Heart right ventricle (tissue), 16 donors: ENCODE data around the gene GGTLC1. TPM values are rescaled to one million over a fixed set of nuclear protein-coding genes. Genes with fewer than 3 reads are reported as not detected.
A peak's percentile ranks its signal among the peaks of the same experiment; 100 is the strongest.
"Not testable (repeated sequence)": the region's sequence is repeated elsewhere in the genome, so short reads cannot be mapped to it uniquely, and the experiment has no call there.

Source experiments
- ATAC-seq, 8 donors: fragments of 200-7000 bp; cut with Tn5 transposase; one replicate each; pipeline ENCODE4 v1.9.1; 2020; ENCODE audit warnings: mild to moderate bottlenecking in 8 of 8, moderate library complexity in 8 of 8, moderate number of reproducible peaks in 1 of 8
- DNase-seq, 2 donors: peaks; one replicate each; pipeline ENCODE4 v3.0.0-alpha.2; 2020
- H3K27ac ChIP-seq, 10 donors: fragments of 200-600 bp; sonication (generic) in 2 of 10; one replicate each; pipeline versions ENCODE4 v1.5.0 to v1.8.0; 2020 to 2022; ENCODE audit warnings: mild to moderate bottlenecking in 3 of 10
- H3K27me3 ChIP-seq, 7 donors: fragments of 200-600 bp; one replicate each; pipeline ENCODE4 v1.8.0; 2021 to 2022; ENCODE audit warnings: mild to moderate bottlenecking in 2 of 7
- H3K36me3 ChIP-seq, 9 donors: fragments of 200-600 bp; sonication (generic) in 1 of 9; one replicate each; pipeline versions ENCODE4 v1.5.0 to v1.8.0; 2020 to 2022; ENCODE audit warnings: mild to moderate bottlenecking in 2 of 9
- H3K4me1 ChIP-seq, 9 donors: fragments of 200-600 bp; sonication (generic) in 1 of 9; one replicate each; pipeline versions ENCODE4 v1.5.0 to v1.8.0; 2020 to 2022; ENCODE audit warnings: mild to moderate bottlenecking in 4 of 9
- H3K4me3 ChIP-seq, 10 donors: fragments of 200-600 bp; sonication (generic) in 2 of 10; one replicate each; pipeline versions ENCODE4 v1.5.0 to v1.8.0; 2020 to 2022; ENCODE audit warnings: mild to moderate bottlenecking in 7 of 10, moderate library complexity in 2 of 10
- H3K9me3 ChIP-seq, 11 donors: fragments of 200-600 bp in 10 of 11; sonication (generic) in 2 of 11; one replicate each; pipeline versions ENCODE4 v1.5.0 to v1.8.0; 2013 to 2022; ENCODE audit warnings: mild to moderate bottlenecking in 2 of 11, control low read depth in 1 of 11, moderate library complexity in 1 of 11
- WGBS, 2 donors: extraction: QIAGEN DNeasy Blood & Tissue Kit; methylation state at CpG; one replicate each; pipeline ENCODE4 v1.1.7; 2013; ENCODE audit warnings: inconsistent platforms in 1 of 2; 5-methylcytosine and 5-hydroxymethylcytosine counted together
- intact Hi-C, 10 donors: fragments of 100-400 bp; cut with DNase I; formaldehyde crosslinking; loops; one replicate each; pipeline versions ENCODE4 v1.11.1 to v1.14.2; 2022
- polyA plus RNA-seq, 2 donors: library from polyadenylated mRNA; stranded (reverse); fragments of 200-250 nt; gene quantifications; one replicate each; pipeline ENCODE4 v1.2.3, GENCODE V29; 2013
- total RNA-seq, 10 donors: library from RNA; stranded (reverse); fragmentation: NEBNext Ultra II Directional in 3 of 10; extraction: Animal tissue kit (Norgen Biotek cat#: 25700) in 3 of 10; gene quantifications; one replicate each; pipeline versions ENCODE4 v1.2.1 to v1.2.4, GENCODE V29; 2021 to 2023
- TF ChIP-seq, protein P1 (sequence below), 9 donors: fragments of 200-600 bp; sonication (generic) in 2 of 9; IDR thresholded peaks; one replicate each; pipeline versions ENCODE4 v1.5.0 to v1.8.0; 2021 to 2022; ENCODE audit warnings: antibody characterized with exemption in 9 of 9, mild to moderate bottlenecking in 5 of 9, moderate library complexity in 1 of 9
- donor health status: Arrhythmogenic right ventricular cardiomyopathy.
- donor health status: ischemic (EF 13 %, LVEDD 7.1; RV severe dilation, severe dysfunction).
- donor health status: healthy with polysubstance abuse.
- donor health status: DM: no; HTN: yes; CAD: no.
- donor health status: DM: no; HTN: no; CAD: no.
- donor health status: ischemic (EF 25% LVEDD 6.9; RV normal size, moderate dysfunction).
- donor health status: ischemic (EF 25% LVEDD 5.7; RV mildly dilated, moderate dysfunction).
- donor health status: healthy.
- donor health status: DM: yes; HTN: yes; CAD: no.
- donor health status: Ischemic cardiomyopathy.
- donor health status: ischemic (EF 35%, LVEDD 5.7; RV mildly dilated, moderate dysfunction).
- donor health status: nonischemic (EF 11% LVEDD 7.7; RV severe dilation, severe dysfunction).
- donor health status: DM: yes; HTN: yes; CAD: no.
- donor health status: PGD.
- donor health status: ischemic (EF 29% LVEDD 5.4; RV normal size, mild dysfunction).
- donor health status: nonischemic (EF 23%, LVEDD 6.1; RV moderate dilation, normal function).

Gene GGTLC1
- total and polyA plus RNA-seq, 12 donors = not detected

DNA sequence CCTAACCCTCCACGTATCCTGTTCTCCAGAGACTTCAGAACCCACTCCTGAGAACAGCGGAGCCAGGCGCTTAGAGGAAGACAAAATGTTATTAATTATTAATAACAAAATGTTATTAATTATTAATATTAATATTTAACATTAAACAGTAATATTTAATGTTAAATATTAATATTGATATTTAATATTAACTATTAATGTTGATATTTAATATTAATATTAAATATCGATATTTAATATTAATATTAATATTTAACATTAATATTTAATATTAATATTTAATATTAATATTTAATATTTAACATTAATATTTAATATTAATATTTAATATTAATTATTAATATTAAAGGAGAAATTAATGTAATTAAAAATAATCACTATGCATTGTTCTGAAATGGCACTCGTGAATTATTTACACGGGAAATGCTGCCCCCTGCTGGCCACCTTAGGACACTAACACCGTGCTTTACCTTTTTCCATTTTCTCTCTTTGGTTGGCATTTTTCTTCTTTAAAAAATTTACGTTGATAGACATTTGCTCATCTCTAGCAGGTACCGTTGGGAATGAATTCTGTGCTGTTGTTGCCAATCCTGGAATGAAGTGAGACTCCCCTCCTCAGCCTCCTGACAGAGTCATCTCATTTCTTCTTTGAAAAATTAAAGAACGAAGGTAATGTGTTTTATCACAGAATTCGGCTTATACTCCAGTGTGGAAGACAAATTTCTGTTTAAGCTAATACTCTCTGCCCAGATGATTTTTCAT, 7.5 kb upstream of the GGTLC1 start:
- TF ChIP-seq, protein P1, sequence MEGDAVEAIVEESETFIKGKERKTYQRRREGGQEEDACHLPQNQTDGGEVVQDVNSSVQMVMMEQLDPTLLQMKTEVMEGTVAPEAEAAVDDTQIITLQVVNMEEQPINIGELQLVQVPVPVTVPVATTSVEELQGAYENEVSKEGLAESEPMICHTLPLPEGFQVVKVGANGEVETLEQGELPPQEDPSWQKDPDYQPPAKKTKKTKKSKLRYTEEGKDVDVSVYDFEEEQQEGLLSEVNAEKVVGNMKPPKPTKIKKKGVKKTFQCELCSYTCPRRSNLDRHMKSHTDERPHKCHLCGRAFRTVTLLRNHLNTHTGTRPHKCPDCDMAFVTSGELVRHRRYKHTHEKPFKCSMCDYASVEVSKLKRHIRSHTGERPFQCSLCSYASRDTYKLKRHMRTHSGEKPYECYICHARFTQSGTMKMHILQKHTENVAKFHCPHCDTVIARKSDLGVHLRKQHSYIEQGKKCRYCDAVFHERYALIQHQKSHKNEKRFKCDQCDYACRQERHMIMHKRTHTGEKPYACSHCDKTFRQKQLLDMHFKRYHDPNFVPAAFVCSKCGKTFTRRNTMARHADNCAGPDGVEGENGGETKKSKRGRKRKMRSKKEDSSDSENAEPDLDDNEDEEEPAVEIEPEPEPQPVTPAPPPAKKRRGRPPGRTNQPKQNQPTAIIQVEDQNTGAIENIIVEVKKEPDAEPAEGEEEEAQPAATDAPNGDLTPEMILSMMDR (IDR thresholded peaks at IDR 0.05) = peak; percentile 68 to 89 (median 80)
- Histone ChIP-seq H3K36me3 (no peaks in the 10 kb centered on the region), H3K27ac (no peak overlapping the region), H3K27me3 (peaks cover 0 to 42% (median 15%) of the 10 kb centered on the region in 7 donors), H3K9me3 (no peaks in the 10 kb centered on the region), H3K4me1 (no peaks in the 10 kb centered on the region), H3K4me3 (no peak overlapping the region)
- intact Hi-C loops = loop anchor here in 8 of 10 donors (1.0 to 10.0 kb wide), 7 partner anchors 59 to 329 kb away; no protein-coding TSS in a partner anchor
- peak; percentile 34 to 59 for DNase-seq
- no peak for ATAC-seq
- 49 to 50% methylated on average over 11 of the region's 11 CpGs for WGBS, 2 donors

DNA sequence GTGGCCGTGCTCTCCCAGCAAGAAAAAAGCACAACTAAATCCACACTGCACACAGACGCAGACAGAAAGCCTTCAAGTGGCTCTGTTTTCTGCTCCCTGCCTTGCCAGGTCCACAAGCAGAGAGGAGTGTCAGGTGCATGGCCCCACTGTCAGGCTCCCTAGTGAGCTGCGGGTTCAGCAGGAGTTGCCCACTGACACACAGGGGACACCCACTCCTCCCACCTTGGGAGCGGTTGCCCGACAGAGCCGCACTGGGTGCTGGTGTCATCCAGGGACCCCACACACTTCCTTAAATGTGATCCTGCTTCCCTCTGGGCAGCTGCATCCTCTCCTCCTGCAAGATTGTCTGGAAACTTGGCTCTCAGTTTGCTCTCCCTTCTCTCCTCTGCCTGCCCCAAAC, 6.7 kb upstream of the GGTLC1 start:
- not testable (repeated sequence) for H3K27ac ChIP-seq, DNase-seq, H3K4me1 ChIP-seq, H3K36me3 ChIP-seq, H3K4me3 ChIP-seq, H3K9me3 ChIP-seq, ATAC-seq
- intact Hi-C loops = loop anchor here in 7 of 10 donors (5.0 to 10.0 kb wide), 5 partner anchors 58 to 328 kb away; no protein-coding TSS in a partner anchor
- WGBS, 2 donors = 74 to 82% methylated on average over 6 of the region's 6 CpGs
- peaks cover 0 to 37% (median 14%) of the 10 kb centered on the region in 7 donors for H3K27me3 ChIP-seq

DNA sequence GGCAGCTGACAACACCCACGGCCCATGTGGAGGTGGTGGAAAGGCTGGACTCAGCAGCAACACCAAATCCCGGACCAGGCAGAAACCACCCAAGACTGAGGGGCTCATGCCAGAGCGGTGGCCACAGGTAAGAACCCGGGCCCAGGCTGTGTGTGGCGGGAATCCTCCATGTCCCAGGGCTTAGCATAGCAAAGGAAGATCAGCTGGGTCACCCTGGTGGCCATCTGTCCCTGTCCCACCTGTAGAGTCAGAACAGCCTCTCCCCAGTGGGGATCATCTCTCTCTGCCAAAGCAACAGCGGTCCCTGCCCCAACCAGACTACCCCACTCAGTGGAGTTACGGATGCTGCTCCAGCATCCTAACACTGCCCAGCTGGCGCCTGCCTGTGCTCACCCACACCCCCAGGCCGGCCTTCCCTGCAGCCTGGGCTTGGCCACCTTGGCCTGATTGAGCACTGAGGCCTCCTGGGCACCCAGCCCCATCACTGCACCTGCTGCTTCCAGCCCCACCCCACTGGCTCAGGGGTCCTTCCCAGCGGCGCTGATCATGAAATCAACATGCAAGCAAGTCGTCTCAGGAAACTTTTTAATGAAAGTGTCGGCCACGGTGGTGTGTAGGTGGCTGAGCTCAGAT, 5.5 kb upstream of the GGTLC1 start:
- not testable (repeated sequence) for H3K27ac ChIP-seq, H3K4me1 ChIP-seq, H3K9me3 ChIP-seq, ATAC-seq, H3K4me3 ChIP-seq, H3K36me3 ChIP-seq, DNase-seq
- peaks cover 0 to 26% (median 7%) of the 10 kb centered on the region in 7 donors for H3K27me3 ChIP-seq
- 89 to 95% methylated on average over 14 of the region's 14 CpGs for WGBS, 2 donors
- intact Hi-C loops = loop anchor here in 2 of 10 donors (10.0 kb wide), 1 partner anchor 59 kb away; no protein-coding TSS in a partner anchor

DNA sequence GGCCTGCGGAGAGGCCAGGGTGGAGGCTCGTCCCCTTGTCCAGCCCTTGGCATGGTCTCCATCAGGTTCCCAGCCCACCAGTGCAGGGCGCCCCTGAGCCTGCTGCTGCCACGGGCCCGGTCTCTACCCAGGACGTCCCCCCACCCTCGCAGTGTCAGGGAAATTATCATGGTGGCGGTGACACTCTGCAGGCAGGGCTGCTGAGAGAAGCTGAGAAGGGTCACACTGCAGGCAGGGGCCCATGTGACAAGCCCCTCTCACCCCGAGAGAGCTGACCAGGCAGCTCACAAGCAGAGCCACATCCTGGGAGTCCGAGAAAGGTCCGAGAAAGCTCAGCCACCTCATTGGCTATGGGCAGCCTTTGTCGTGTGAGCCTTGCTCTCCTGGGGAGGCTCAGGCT, 4.9 kb upstream of the GGTLC1 start:
- H3K4me1 ChIP-seq, ATAC-seq, H3K27ac ChIP-seq, H3K36me3 ChIP-seq, H3K4me3 ChIP-seq, DNase-seq, H3K9me3 ChIP-seq: not testable (repeated sequence)
- H3K27me3 ChIP-seq = peaks cover 0 to 22% (median 7%) of the 10 kb centered on the region in 7 donors
- whole genome bisulfite sequencing, 2 donors = 52 to 65% methylated on average over 12 of the region's 12 CpGs
- intact Hi-C loops = loop anchor here in 2 of 10 donors (10.0 kb wide), 1 partner anchor 59 kb away; no protein-coding TSS in a partner anchor

DNA sequence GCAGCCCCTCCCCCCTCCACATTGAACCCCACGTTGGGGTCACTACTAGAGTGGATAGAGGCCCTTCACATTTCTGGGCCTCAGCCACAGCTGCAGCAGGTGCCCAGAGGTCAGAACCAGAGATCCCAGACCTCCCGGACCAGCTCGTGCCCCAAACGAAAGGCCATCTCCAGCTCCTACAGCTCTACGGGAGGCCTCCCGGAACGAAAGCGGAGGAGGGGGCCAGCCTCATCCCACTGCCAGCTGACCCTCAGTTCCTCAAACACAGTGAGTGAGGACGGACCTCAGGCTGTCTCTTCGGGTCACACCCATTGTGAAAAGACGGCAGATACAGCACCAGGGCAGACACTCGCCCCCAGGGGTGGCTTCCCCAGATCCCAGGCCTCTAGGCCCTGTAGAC, 1.7 kb upstream of the GGTLC1 start:
- intact Hi-C loops = loop anchor here in 2 of 10 donors (10.0 kb wide), 1 partner anchor 55 kb away; no protein-coding TSS in a partner anchor
- ATAC-seq = not testable (repeated sequence)

DNA sequence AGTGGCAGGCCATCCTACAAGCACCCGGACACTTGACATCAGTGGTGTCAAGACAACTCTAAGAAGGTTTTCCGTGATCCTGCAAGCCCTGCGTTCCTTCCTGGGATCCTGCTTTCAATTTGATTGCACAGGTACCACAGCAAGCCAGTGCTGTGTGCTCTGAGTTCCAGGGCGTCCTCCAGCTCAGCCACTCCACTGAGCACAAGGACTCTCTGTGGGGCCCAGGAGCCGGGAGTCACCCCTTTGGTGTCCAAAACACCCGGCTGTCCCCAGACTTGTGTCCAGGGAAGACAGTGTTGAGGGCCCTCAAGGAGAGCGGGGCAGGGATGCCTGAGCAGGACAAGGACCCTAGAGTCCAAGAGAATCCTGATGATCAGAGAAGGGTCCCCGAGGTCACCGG, 387 bp upstream of the GGTLC1 start:
- WGBS, 2 donors = 94 to 96% methylated on average over 7 to 9 of the region's 9 CpGs
- intact Hi-C loops, H3K27ac ChIP-seq: not testable (repeated sequence)

More for the DNA sequence above, 1.7 kb upstream of the GGTLC1 start:
- H3K27ac ChIP-seq, H3K27me3 ChIP-seq, H3K36me3 ChIP-seq, H3K9me3 ChIP-seq, H3K4me1 ChIP-seq, H3K4me3 ChIP-seq, DNase-seq: not testable (repeated sequence)
- WGBS, 2 donors = 79 to 83% methylated on average over 12 of the region's 12 CpGs

DNA sequence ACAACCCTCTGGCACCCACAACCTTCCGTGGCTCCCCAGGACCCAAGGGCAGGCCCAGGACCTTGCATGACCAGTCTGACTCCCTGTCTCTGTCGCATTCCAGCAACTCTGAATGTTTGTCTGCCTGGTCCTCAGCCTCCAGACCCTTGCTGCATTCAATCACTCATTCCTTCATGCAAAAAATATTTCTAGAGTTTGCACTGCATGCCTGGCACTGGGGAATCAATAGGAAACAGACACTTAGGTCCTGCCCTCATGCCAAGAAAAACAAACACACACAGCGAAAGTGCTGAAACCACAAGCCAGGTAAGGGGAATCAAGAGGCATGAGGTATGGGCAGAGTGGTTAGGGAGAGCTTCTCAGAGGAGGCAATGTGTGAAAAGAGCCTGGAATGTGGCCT, 1.9 kb downstream of the GGTLC1 start:
- DNase-seq, H3K4me1 ChIP-seq, H3K9me3 ChIP-seq, H3K27ac ChIP-seq, H3K36me3 ChIP-seq, intact Hi-C loops, H3K4me3 ChIP-seq, H3K27me3 ChIP-seq, ATAC-seq: not testable (repeated sequence)
- WGBS, 2 donors = 81 to 90% methylated on average over 2 to 3 of the region's 3 CpGs

More for the DNA sequence above, 387 bp upstream of the GGTLC1 start:
- DNase-seq, H3K27me3 ChIP-seq, H3K36me3 ChIP-seq, H3K4me1 ChIP-seq, H3K4me3 ChIP-seq, H3K9me3 ChIP-seq, ATAC-seq: not testable (repeated sequence)

DNA sequence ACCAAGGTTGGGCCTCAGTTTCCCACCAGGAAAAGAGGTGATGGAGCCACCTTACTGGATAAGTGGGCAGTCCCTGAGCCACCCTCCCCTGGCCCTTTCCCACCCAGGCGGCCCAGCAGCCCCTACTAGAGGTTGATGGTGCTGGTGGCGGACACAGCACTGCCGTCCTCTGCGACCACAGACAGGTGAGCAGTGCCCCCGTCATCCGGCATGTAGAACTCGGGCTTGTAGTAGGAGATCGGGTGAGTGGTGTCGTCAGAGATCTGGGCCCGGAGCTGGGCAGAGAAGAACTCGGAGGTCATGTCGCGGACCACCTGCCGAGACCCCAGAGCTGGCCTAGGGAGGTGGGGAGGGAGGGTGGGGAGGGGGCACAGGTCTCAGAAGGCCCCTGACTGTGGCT, 2.3 kb downstream of the GGTLC1 start:
- H3K27ac ChIP-seq, H3K4me1 ChIP-seq, H3K4me3 ChIP-seq, H3K27me3 ChIP-seq, H3K36me3 ChIP-seq, intact Hi-C loops, H3K9me3 ChIP-seq, DNase-seq, ATAC-seq: not testable (repeated sequence)
- 93 to 94% methylated on average over 14 of the region's 14 CpGs for WGBS, 2 donors

DNA sequence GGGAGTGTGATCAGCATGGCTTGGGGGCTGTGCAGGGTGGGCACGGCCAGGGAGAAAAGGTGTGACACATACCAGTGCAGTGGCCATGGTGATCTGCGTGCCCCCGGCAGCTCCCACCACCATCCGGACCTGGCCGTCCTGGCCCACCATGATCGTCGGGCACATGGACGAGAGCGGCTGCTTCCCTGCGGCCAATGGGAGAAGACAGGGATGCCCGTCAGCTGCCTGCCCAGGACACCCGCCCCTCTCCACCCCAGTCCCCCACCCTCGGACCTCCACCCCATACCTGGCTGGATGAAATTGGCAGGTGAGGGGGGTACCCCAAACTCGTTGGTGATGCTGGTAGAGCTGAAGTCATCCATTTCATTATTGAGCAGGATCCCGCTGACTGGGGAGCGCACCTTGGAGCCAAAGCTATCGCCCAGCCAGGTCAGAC, 2.8 kb downstream of the GGTLC1 start:
- H3K9me3 ChIP-seq, ATAC-seq, DNase-seq, H3K27me3 ChIP-seq, H3K4me1 ChIP-seq, H3K4me3 ChIP-seq, H3K27ac ChIP-seq, intact Hi-C loops, H3K36me3 ChIP-seq: not testable (repeated sequence)
- 93 to 95% methylated on average over 16 to 17 of the region's 17 CpGs for WGBS, 2 donors
